ENCODE data around the gene AKR1B15. TPM values are rescaled to one million over a fixed set of nuclear protein-coding genes. Genes with fewer than 3 reads are reported as not detected.

The AKR1B15 gene
- total RNA-seq, 4 donors from 2014 or later = not detected

GRCh38 chr7:134616611-134617010 lies 67.7 kb downstream of the AKR1B15 start:
- Histone ChIP-seq H3K4me1 (no peaks in the 10 kb centered on the region), H3K27ac (no peak overlapping the region), H3K4me3 (no peak overlapping the region), H3K27me3 (no peaks in the 10 kb centered on the region), H3K36me3 (no peaks in the 10 kb centered on the region), H3K9me3 (no peaks in the 10 kb centered on the region)
- TF ChIP-seq POLR2A (IDR thresholded peaks at IDR 0.05) = no peak
- TF ChIP-seq CTCF (IDR thresholded peaks at IDR 0.05) = no peak
- no peak for DNase-seq
- intact Hi-C loops (cut with DNase I; ENCODE audit: low total_unique reads) = no loop called here

GRCh38 chr7:134618756-134619530 lies 70.0 kb downstream of the AKR1B15 start:
- Histone ChIP-seq H3K4me1 (no peaks in the 10 kb centered on the region), H3K36me3 (no peaks in the 10 kb centered on the region), H3K27me3 (no peaks in the 10 kb centered on the region), H3K27ac (no peak overlapping the region), H3K4me3 (no peak overlapping the region), H3K9me3 (no peaks in the 10 kb centered on the region)
- no peak for DNase-seq
- TF ChIP-seq POLR2A (IDR thresholded peaks at IDR 0.05) = no peak
- TF ChIP-seq CTCF (IDR thresholded peaks at IDR 0.05) = no peak
- intact Hi-C loops (cut with DNase I; ENCODE audit: low total_unique reads) = no loop called here

GRCh38 chr7:134619627-134620331 lies 70.9 kb downstream of the AKR1B15 start:
- Histone ChIP-seq H3K27me3 (no peaks in the 10 kb centered on the region), H3K4me1 (no peaks in the 10 kb centered on the region), H3K36me3 (no peaks in the 10 kb centered on the region), H3K9me3 (no peaks in the 10 kb centered on the region), H3K4me3 (no peak overlapping the region), H3K27ac (no peak overlapping the region)
- TF ChIP-seq POLR2A (IDR thresholded peaks at IDR 0.05) (no peak), CTCF (IDR thresholded peaks at IDR 0.05) (no peak)
- no peak for DNase-seq
- intact Hi-C loops (cut with DNase I; ENCODE audit: low total_unique reads) = no loop called here

- intact Hi-C loops (cut with DNase I; ENCODE audit: low total_unique reads) = no loop called here
- no peak overlapping the region for H3K4me3 ChIP-seq
Observed at GRCh38 chr7:134622303-134622995, 73.5 kb downstream of the AKR1B15 start.

More at GRCh38 chr7:134622303-134622995, 73.5 kb downstream of the AKR1B15 start:
- H3K27ac ChIP-seq = no peak overlapping the region
- H3K36me3 ChIP-seq = no peaks in the 10 kb centered on the region
- H3K27me3 ChIP-seq = no peaks in the 10 kb centered on the region
- H3K9me3 ChIP-seq = no peaks in the 10 kb centered on the region
- H3K4me1 ChIP-seq = no peaks in the 10 kb centered on the region
- no peak for TF ChIP-seq POLR2A (IDR thresholded peaks at IDR 0.05)
- no peak for TF ChIP-seq CTCF (IDR thresholded peaks at IDR 0.05)
- no peak for DNase-seq

All from uterus (tissue), 4 donors.